Measurements from ENCODE around the gene SEMA3C.

SEMA3C gene

GRCh38 chr7:80807166-80807900 is 111.5 kb downstream of the SEMA3C start:
- Histone ChIP-seq H3K9ac (ENCODE audit: low read depth in 1 of 2, low read length in 2 of 2) (no peak overlapping the region), H3K9me3 (ENCODE audit: control insufficient read depth in 1 of 2, low read length in 2 of 2) (peaks cover 0 to 3% of the 10 kb centered on the region in 2 donors), H3K27me3 (ENCODE audit: control insufficient read depth in 1 of 2, insufficient read depth in 2 of 2, low read length in 2 of 2) (no peaks in the 10 kb centered on the region), H3K4me3 (ENCODE audit: low read depth in 1 of 2, low read length in 2 of 2) (no peak overlapping the region), H3K36me3 (ENCODE audit: control insufficient read depth in 1 of 2, insufficient read depth in 2 of 2, low read length in 2 of 2) (no peaks in the 10 kb centered on the region), H3K27ac (ENCODE audit: low read depth, low read length) (no peak overlapping the region), H3K4me1 (ENCODE audit: control insufficient read depth in 1 of 2, insufficient read depth in 2 of 2, low read length in 2 of 2) (no peaks in the 10 kb centered on the region)

GRCh38 chr7:80806663-80807062 is 112.2 kb downstream of the SEMA3C start:
- H3K4me1 ChIP-seq (ENCODE audit: control insufficient read depth in 1 of 2, insufficient read depth in 2 of 2, low read length in 2 of 2), result no peaks in the 10 kb centered on the region
- H3K36me3 ChIP-seq (ENCODE audit: control insufficient read depth in 1 of 2, insufficient read depth in 2 of 2, low read length in 2 of 2), result no peaks in the 10 kb centered on the region
- H3K9ac ChIP-seq (ENCODE audit: low read depth in 1 of 2, low read length in 2 of 2), result no peak overlapping the region
- H3K9me3 ChIP-seq (ENCODE audit: control insufficient read depth in 1 of 2, low read length in 2 of 2), result peaks cover 0 to 3% of the 10 kb centered on the region in 2 donors
- H3K27me3 ChIP-seq (ENCODE audit: control insufficient read depth in 1 of 2, insufficient read depth in 2 of 2, low read length in 2 of 2), result no peaks in the 10 kb centered on the region
- H3K27ac ChIP-seq (ENCODE audit: low read depth, low read length), result no peak overlapping the region
- no peak overlapping the region for H3K4me3 ChIP-seq (ENCODE audit: low read depth in 1 of 2, low read length in 2 of 2)

GRCh38 chr7:80804589-80804988 is 114.3 kb downstream of the SEMA3C start:
- H3K4me3 ChIP-seq (ENCODE audit: low read depth in 1 of 2, low read length in 2 of 2), result no peak overlapping the region
- H3K27me3 ChIP-seq (ENCODE audit: control insufficient read depth in 1 of 2, insufficient read depth in 2 of 2, low read length in 2 of 2), result no peaks in the 10 kb centered on the region
- peaks cover 0 to 2% of the 10 kb centered on the region in 2 donors for H3K9me3 ChIP-seq (ENCODE audit: control insufficient read depth in 1 of 2, low read length in 2 of 2)
- no peak overlapping the region for H3K27ac ChIP-seq (ENCODE audit: low read depth, low read length)
- H3K36me3 ChIP-seq (ENCODE audit: control insufficient read depth in 1 of 2, insufficient read depth in 2 of 2, low read length in 2 of 2), result no peaks in the 10 kb centered on the region
- no peak overlapping the region for H3K9ac ChIP-seq (ENCODE audit: low read depth in 1 of 2, low read length in 2 of 2)
- H3K4me1 ChIP-seq (ENCODE audit: control insufficient read depth in 1 of 2, insufficient read depth in 2 of 2, low read length in 2 of 2), result no peaks in the 10 kb centered on the region

GRCh38 chr7:80802527-80802926 is 116.3 kb downstream of the SEMA3C start:
- Histone ChIP-seq H3K36me3 (ENCODE audit: control insufficient read depth in 1 of 2, insufficient read depth in 2 of 2, low read length in 2 of 2) (no peaks in the 10 kb centered on the region), H3K9ac (ENCODE audit: low read depth in 1 of 2, low read length in 2 of 2) (no peak overlapping the region), H3K27ac (ENCODE audit: low read depth, low read length) (no peak overlapping the region), H3K9me3 (ENCODE audit: control insufficient read depth in 1 of 2, low read length in 2 of 2) (no peaks in the 10 kb centered on the region), H3K4me3 (ENCODE audit: low read depth in 1 of 2, low read length in 2 of 2) (no peak overlapping the region), H3K27me3 (ENCODE audit: control insufficient read depth in 1 of 2, insufficient read depth in 2 of 2, low read length in 2 of 2) (no peaks in the 10 kb centered on the region), H3K4me1 (ENCODE audit: control insufficient read depth in 1 of 2, insufficient read depth in 2 of 2, low read length in 2 of 2) (no peaks in the 10 kb centered on the region)

- H3K9ac ChIP-seq (ENCODE audit: low read depth in 1 of 2, low read length in 2 of 2), result no peak overlapping the region
- H3K36me3 ChIP-seq (ENCODE audit: control insufficient read depth in 1 of 2, insufficient read depth in 2 of 2, low read length in 2 of 2), result no peaks in the 10 kb centered on the region
- no peaks in the 10 kb centered on the region for H3K9me3 ChIP-seq (ENCODE audit: control insufficient read depth in 1 of 2, low read length in 2 of 2)
- no peaks in the 10 kb centered on the region for H3K4me1 ChIP-seq (ENCODE audit: control insufficient read depth in 1 of 2, insufficient read depth in 2 of 2, low read length in 2 of 2)
- no peak overlapping the region for H3K4me3 ChIP-seq (ENCODE audit: low read depth in 1 of 2, low read length in 2 of 2)
- no peak overlapping the region for H3K27ac ChIP-seq (ENCODE audit: low read depth, low read length)
- H3K27me3 ChIP-seq (ENCODE audit: control insufficient read depth in 1 of 2, insufficient read depth in 2 of 2, low read length in 2 of 2), result no peaks in the 10 kb centered on the region
These were observed 123.9 kb downstream of the SEMA3C start for GRCh38 chr7:80794631-80795573.

GRCh38 chr7:80791509-80791929 is 127.3 kb downstream of the SEMA3C start:
- no peaks in the 10 kb centered on the region for H3K4me1 ChIP-seq (ENCODE audit: control insufficient read depth in 1 of 2, insufficient read depth in 2 of 2, low read length in 2 of 2)
- no peak overlapping the region for H3K4me3 ChIP-seq (ENCODE audit: low read depth in 1 of 2, low read length in 2 of 2)

GRCh38 chr7:80790877-80791276 is 128.0 kb downstream of the SEMA3C start:
- peaks cover 0 to 5% of the 10 kb centered on the region in 2 donors for H3K36me3 ChIP-seq (ENCODE audit: control insufficient read depth in 1 of 2, insufficient read depth in 2 of 2, low read length in 2 of 2)
- H3K9ac ChIP-seq (ENCODE audit: low read depth in 1 of 2, low read length in 2 of 2), result no peak overlapping the region
- H3K27ac ChIP-seq (ENCODE audit: low read depth, low read length), result no peak overlapping the region
- no peak overlapping the region for H3K4me3 ChIP-seq (ENCODE audit: low read depth in 1 of 2, low read length in 2 of 2)
- no peaks in the 10 kb centered on the region for H3K4me1 ChIP-seq (ENCODE audit: control insufficient read depth in 1 of 2, insufficient read depth in 2 of 2, low read length in 2 of 2)
- H3K9me3 ChIP-seq (ENCODE audit: control insufficient read depth in 1 of 2, low read length in 2 of 2), result no peaks in the 10 kb centered on the region
- H3K27me3 ChIP-seq (ENCODE audit: control insufficient read depth in 1 of 2, insufficient read depth in 2 of 2, low read length in 2 of 2), result no peaks in the 10 kb centered on the region

More at GRCh38 chr7:80791509-80791929, 127.3 kb downstream of the SEMA3C start:
- Histone ChIP-seq H3K36me3 (ENCODE audit: control insufficient read depth in 1 of 2, insufficient read depth in 2 of 2, low read length in 2 of 2) (peaks cover 0 to 5% of the 10 kb centered on the region in 2 donors), H3K27me3 (ENCODE audit: control insufficient read depth in 1 of 2, insufficient read depth in 2 of 2, low read length in 2 of 2) (no peaks in the 10 kb centered on the region), H3K9me3 (ENCODE audit: control insufficient read depth in 1 of 2, low read length in 2 of 2) (no peaks in the 10 kb centered on the region), H3K9ac (ENCODE audit: low read depth in 1 of 2, low read length in 2 of 2) (no peak overlapping the region), H3K27ac (ENCODE audit: low read depth, low read length) (no peak overlapping the region)

GRCh38 chr7:80787721-80788120 is 131.1 kb downstream of the SEMA3C start:
- no peak overlapping the region for H3K27ac ChIP-seq (ENCODE audit: low read depth, low read length)
- H3K9ac ChIP-seq (ENCODE audit: low read depth in 1 of 2, low read length in 2 of 2), result no peak overlapping the region
- peaks cover 0 to 5% of the 10 kb centered on the region in 2 donors for H3K36me3 ChIP-seq (ENCODE audit: control insufficient read depth in 1 of 2, insufficient read depth in 2 of 2, low read length in 2 of 2)
- no peaks in the 10 kb centered on the region for H3K9me3 ChIP-seq (ENCODE audit: control insufficient read depth in 1 of 2, low read length in 2 of 2)
- H3K27me3 ChIP-seq (ENCODE audit: control insufficient read depth in 1 of 2, insufficient read depth in 2 of 2, low read length in 2 of 2), result no peaks in the 10 kb centered on the region
- no peaks in the 10 kb centered on the region for H3K4me1 ChIP-seq (ENCODE audit: control insufficient read depth in 1 of 2, insufficient read depth in 2 of 2, low read length in 2 of 2)
- H3K4me3 ChIP-seq (ENCODE audit: low read depth in 1 of 2, low read length in 2 of 2), result no peak overlapping the region

GRCh38 chr7:80785961-80786536 is 132.8 kb downstream of the SEMA3C start:
- Histone ChIP-seq H3K4me3 (ENCODE audit: low read depth in 1 of 2, low read length in 2 of 2) (no peak overlapping the region), H3K4me1 (ENCODE audit: control insufficient read depth in 1 of 2, insufficient read depth in 2 of 2, low read length in 2 of 2) (no peaks in the 10 kb centered on the region), H3K9me3 (ENCODE audit: control insufficient read depth in 1 of 2, low read length in 2 of 2) (no peaks in the 10 kb centered on the region), H3K27me3 (ENCODE audit: control insufficient read depth in 1 of 2, insufficient read depth in 2 of 2, low read length in 2 of 2) (no peaks in the 10 kb centered on the region), H3K9ac (ENCODE audit: low read depth in 1 of 2, low read length in 2 of 2) (no peak overlapping the region), H3K36me3 (ENCODE audit: control insufficient read depth in 1 of 2, insufficient read depth in 2 of 2, low read length in 2 of 2) (peaks cover 0 to 5% of the 10 kb centered on the region in 2 donors), H3K27ac (ENCODE audit: low read depth, low read length) (no peak overlapping the region)

GRCh38 chr7:80785276-80785675 is 133.6 kb downstream of the SEMA3C start:
- H3K36me3 ChIP-seq (ENCODE audit: control insufficient read depth in 1 of 2, insufficient read depth in 2 of 2, low read length in 2 of 2), result peaks cover 0 to 5% of the 10 kb centered on the region in 2 donors
- H3K9ac ChIP-seq (ENCODE audit: low read depth in 1 of 2, low read length in 2 of 2), result no peak overlapping the region
- no peaks in the 10 kb centered on the region for H3K4me1 ChIP-seq (ENCODE audit: control insufficient read depth in 1 of 2, insufficient read depth in 2 of 2, low read length in 2 of 2)
- H3K27ac ChIP-seq (ENCODE audit: low read depth, low read length), result no peak overlapping the region
- H3K9me3 ChIP-seq (ENCODE audit: control insufficient read depth in 1 of 2, low read length in 2 of 2), result no peaks in the 10 kb centered on the region
- no peak overlapping the region for H3K4me3 ChIP-seq (ENCODE audit: low read depth in 1 of 2, low read length in 2 of 2)
- H3K27me3 ChIP-seq (ENCODE audit: control insufficient read depth in 1 of 2, insufficient read depth in 2 of 2, low read length in 2 of 2), result no peaks in the 10 kb centered on the region
